Muscle of leg (tissue), 11 donors: ENCODE measurements around the gene LIMS3. TPM values are rescaled to one million over a fixed set of nuclear protein-coding genes. Genes with fewer than 3 reads are reported as not detected.
"Not testable (repeated sequence)": the region's sequence is repeated elsewhere in the genome, so short reads cannot be mapped to it uniquely, and the experiment has no call there.

Experiments
- DNase-seq: peaks from one replicate; pipeline ENCODE4 v3.0.0; 2013
- H3K27ac ChIP-seq: one replicate; pipeline ENCODE4 v1.5.1; 2013; ENCODE audit warnings: mild to moderate bottlenecking, low read length, control low read depth
- H3K27me3 ChIP-seq: one replicate; pipeline ENCODE4 v1.6.1; 2013; ENCODE audit warnings: low read length; ENCODE audit not compliant: control insufficient read depth, insufficient read depth
- H3K36me3 ChIP-seq: one replicate; pipeline ENCODE4 v1.6.1; 2013; ENCODE audit warnings: low read length; ENCODE audit not compliant: control insufficient read depth, insufficient read depth
- H3K4me1 ChIP-seq: one replicate; pipeline ENCODE4 v1.6.1; 2013; ENCODE audit warnings: low read length; ENCODE audit not compliant: control insufficient read depth, insufficient read depth
- H3K4me3 ChIP-seq: one replicate; pipeline ENCODE4 v1.5.1; 2013; ENCODE audit warnings: low read length, control low read depth
- H3K9me3 ChIP-seq: replicated peaks from 2 replicates; pipeline ENCODE4 v1.6.1; 2013; ENCODE audit warnings: low read depth, low read length; ENCODE audit not compliant: control insufficient read depth
- WGBS: methylation state at CpG from one replicate; pipeline ENCODE4 v1.1.5; 2013; ENCODE audit warnings: missing lambda C conversion rate; ENCODE audit not compliant: insufficient coverage; 5-methylcytosine and 5-hydroxymethylcytosine counted together
- polyA plus RNA-seq, 8 donors: library from polyadenylated mRNA; unstranded; fragments of 120-200 nt; gene quantifications; one replicate each; pipeline versions ENCODE4 v1.2.1 to v1.2.3, GENCODE V29; 2013; ENCODE audit warnings: inconsistent platforms in 1 of 8, low replicate concordance in 1 of 8; ENCODE audit not compliant: insufficient read length in 8 of 8, insufficient read depth in 1 of 8
- total RNA-seq: library from RNA; stranded (reverse); fragments of 120-200 nt; gene quantifications from one replicate; pipeline ENCODE4 v1.2.4, GENCODE V29; 2013

LIMS3 gene
- total and polyA plus RNA-seq, 9 donors, result 0.90 to 6.0 (median 3.4) TPM

DNA sequence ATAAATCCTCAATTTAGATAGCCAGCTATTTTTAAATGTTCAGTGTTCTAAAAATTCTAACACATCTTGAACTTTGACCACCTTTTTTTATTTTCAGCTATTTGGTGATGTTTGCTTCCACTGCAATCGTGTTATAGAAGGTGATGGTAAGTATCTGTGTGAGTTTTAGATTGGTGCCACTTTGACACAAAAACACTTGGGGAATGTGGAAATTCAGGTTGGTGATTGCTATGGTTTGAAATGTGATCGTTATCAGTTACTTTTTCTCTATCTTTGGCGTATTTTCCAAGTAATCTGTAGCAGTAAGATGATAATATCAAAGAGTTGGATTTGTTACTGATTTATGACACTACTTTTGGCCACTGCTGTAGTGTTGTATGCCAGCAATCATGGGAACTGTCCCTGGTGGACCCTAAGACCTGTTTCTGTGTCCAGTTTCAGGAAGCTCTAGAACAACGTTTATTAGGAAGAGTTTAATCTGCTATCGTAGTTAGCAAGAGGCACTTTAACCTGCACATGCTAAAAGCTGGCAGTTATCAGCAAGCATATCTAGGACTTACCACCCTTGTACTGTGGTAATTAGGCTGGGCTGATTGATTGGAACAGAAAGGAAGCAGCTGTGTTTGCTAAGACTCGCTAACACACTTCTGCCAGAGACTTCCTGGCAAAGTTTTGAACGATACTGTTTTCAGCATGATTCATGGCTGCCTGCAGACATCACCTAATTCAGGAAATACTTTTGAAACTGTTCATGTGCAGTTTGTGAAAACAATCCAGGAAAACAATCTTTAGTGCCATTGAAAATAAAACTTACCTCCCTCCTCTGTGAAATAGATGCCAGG lies 23.3 kb downstream of the LIMS3 start:
- WGBS, result no CpG with 5 or more reads among the region's 7 CpGs
- not testable (repeated sequence) for H3K4me3 ChIP-seq, H3K27me3 ChIP-seq, DNase-seq, H3K36me3 ChIP-seq, H3K4me1 ChIP-seq, H3K9me3 ChIP-seq, H3K27ac ChIP-seq

DNA sequence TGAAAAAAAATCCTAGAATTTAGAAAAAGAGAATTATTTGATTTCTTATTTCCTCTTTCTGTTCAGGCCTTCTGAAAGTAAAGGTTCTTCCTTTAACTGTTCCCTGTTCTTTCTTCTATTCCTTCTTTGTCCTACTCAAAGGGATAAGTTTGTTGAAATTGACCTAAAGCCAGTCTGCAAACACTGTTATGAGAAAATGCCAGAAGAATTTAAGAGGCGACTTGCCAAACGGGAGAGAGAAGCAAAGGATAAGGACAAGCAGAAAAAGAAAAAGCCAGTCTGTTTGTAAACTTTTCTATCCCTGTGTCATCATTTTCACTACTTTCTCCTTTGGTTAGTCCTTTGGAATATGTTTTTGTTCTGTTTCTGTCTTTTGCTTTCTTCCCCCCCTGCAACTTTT lies 26.0 kb downstream of the LIMS3 start:
- not testable (repeated sequence) for H3K4me3 ChIP-seq, DNase-seq, H3K4me1 ChIP-seq, H3K27ac ChIP-seq, H3K27me3 ChIP-seq, H3K36me3 ChIP-seq, H3K9me3 ChIP-seq
- WGBS, result no CpG with 5 or more reads among the region's 2 CpGs

DNA sequence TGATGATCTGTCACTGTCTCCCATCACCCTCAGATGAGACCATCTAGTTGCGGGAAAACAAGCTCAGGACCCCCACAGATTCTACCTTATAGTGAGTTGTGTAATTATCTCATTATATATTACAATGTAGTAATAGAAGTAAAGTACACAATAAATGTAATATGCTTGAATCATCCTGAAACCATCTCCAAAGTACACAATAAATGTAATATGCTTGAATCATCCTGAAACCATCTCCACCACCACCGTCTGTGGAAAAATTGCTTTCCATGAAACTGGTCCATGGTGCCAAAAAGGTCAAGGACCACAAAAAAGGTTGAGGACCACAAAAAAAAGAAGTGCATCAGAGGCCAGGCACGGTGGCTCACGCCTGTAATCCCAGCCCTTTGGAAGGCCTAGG lies 29.3 kb downstream of the LIMS3 start:
- not testable (repeated sequence) for H3K4me3 ChIP-seq, H3K9me3 ChIP-seq, H3K27me3 ChIP-seq, H3K36me3 ChIP-seq, DNase-seq, H3K27ac ChIP-seq, H3K4me1 ChIP-seq
- no CpG with 5 or more reads among the region's 4 CpGs for WGBS

DNA sequence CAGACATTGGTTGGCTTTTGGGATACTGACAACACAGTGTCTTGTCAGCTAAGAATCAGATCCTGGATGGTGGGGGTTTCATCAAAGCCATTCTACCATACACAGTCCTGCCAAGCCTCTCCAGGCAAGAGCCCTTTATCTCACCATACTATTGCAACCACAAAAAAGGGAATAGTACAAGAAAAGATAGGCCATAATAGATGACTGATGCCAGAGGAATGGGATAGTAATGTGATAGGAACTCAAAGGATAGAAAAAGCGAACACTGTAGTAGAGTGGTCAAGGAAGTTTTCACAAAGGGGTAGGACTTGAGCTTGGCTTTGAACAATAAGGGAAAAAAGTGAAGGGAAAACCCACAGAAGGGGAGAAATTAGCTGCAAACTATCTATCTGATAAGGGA lies 30.7 kb downstream of the LIMS3 start:
- not testable (repeated sequence) for H3K9me3 ChIP-seq, DNase-seq, H3K27ac ChIP-seq, H3K27me3 ChIP-seq, H3K4me3 ChIP-seq, H3K36me3 ChIP-seq, H3K4me1 ChIP-seq
- no CpG with 5 or more reads among the region's 1 CpG for WGBS

DNA sequence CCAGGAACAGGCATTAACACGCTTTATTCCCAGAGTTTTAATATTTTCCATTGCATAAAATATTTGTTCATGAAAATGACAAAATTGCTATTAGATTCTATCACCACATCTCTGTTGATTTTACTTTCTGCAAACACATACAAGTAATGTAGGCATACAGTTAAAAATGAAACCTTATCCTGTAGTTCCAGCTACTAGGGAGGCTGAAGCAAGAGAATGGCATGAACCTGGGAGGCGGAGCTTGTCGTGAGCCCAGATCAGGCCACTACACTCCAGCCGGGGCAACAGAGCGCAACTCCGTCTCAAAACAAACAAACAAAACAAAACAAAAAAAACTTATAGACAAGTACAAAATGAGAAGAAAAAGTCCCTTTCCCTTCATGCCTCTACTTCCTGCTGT lies 38.0 kb downstream of the LIMS3 start:
- not testable (repeated sequence) for DNase-seq, H3K9me3 ChIP-seq, H3K36me3 ChIP-seq, H3K4me3 ChIP-seq, H3K27me3 ChIP-seq, H3K4me1 ChIP-seq, H3K27ac ChIP-seq
- WGBS, result no CpG with 5 or more reads among the region's 6 CpGs

DNA sequence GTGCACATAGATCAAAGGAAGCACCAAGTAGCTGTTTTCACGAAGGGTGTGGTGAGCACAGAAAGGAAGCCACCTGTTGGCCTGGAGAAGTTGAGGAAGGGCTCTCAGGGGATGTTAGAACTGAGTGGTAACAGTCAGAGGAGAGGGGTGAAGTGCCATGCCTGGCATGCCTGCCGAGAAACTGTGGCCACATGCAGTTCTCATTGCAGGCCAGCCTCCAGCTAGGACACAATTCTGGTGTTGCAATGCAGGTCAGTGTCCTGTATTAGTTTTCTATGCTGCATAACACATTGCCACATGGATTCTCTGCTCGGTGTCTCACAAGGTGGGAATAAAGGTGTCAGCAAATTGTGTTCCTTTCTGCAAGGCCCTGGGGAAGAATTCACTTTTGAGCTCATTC lies 46.9 kb downstream of the LIMS3 start:
- WGBS, result no CpG with 5 or more reads among the region's 3 CpGs
- not testable (repeated sequence) for H3K9me3 ChIP-seq, DNase-seq, H3K4me1 ChIP-seq, H3K27ac ChIP-seq, H3K27me3 ChIP-seq, H3K4me3 ChIP-seq, H3K36me3 ChIP-seq

DNA sequence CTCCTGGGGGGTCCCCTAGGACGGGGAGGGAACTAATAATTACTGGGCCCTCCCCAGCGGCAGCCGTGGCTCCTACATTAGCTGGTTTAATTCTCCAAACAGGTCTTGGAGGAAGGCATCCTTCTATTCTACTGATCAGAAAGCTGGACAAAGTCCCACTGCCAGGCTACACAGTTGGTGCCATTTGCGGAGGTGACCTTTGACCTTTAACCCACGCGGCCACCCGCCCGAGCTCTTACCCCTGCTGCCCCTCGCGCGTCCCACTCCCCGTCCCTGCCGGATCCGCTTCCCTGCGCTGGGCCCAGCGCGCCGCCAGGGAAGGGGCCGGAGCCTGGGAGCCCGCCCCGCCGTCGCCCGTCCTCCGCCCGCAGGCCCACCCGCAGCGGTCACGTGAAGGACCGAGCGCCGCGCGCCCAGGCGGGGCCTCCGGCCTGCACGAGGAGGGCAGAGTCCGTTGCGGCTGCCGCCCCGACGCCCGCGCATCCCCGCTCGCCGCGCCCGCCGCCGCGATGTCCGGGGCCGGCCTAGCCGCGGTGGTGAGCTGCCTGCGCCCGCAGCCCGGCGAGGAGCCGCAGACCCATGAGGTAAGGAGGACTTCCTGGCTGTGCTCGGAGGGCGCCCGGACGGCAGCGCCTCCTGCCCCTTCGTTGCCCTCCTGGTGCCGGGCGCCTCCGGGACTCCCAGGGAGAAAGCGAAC lies 48.9 kb downstream of the LIMS3 start:
- not testable (repeated sequence) for DNase-seq, H3K4me1 ChIP-seq, H3K4me3 ChIP-seq, H3K27me3 ChIP-seq, H3K27ac ChIP-seq, H3K36me3 ChIP-seq, H3K9me3 ChIP-seq
- no CpG with 5 or more reads among the region's 71 CpGs for WGBS

DNA sequence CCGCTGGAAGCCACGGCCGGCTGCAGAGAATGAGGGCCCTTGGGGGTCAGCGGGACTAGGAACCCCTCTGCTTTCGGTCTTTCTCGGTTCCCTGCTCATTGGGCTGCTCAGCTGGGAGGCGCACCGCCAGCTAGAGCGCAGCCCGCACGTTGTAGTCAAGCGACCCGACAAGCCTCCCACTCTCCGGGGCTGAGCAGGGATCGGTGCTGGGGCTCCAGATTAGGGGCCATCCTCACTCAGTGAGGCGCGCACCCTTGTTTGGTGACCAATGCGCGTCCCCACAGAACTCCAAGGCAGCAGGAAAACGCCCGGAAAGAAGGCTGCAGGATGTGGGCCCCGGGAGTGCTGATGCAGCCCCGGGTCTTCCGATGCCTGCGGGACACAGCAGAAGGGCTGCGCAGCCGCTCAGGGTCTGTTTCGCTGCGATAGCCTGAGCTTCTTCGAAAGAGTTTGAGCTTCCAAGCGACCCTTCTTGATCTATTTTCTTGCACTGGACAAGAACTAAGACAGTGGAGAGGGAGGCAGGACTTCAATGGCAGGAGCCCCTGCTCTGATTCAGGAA lies 49.6 kb downstream of the LIMS3 start:
- H3K27me3 ChIP-seq, H3K27ac ChIP-seq, H3K36me3 ChIP-seq, H3K9me3 ChIP-seq, H3K4me3 ChIP-seq, DNase-seq, H3K4me1 ChIP-seq: not testable (repeated sequence)
- WGBS, result no CpG with 5 or more reads among the region's 31 CpGs

DNA sequence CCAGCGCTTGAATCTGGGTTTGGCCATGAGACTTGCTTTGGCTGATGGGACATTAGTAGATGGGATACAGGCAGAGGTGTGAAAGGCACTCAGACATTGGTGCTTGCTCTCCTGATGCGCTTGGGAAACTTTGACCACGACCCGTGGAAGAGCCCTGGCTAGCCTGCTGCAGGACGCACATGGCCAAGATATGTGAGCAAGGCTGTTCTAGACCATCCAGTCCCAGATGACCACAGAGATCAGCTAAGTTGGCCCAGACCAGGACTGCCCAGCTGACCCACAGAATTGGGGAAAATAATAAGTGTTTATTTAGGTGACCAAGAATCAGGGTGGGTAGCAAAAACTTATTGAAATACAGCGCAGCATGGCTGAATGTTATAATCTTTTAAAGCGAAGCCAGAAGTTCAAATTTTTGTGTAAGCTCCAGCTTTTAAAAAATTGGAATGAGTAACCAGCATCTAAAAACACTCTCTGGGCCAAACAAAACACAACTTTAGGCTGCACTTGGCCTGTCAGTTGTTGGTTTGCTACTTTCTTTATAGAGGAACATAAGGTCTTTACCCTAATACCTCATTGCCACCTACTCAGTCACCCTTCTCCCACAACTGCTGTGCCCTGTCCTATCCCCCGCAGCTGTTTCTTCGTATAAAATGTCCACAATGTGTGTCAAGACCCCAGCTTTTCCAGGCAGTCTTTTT lies 51.8 kb downstream of the LIMS3 start:
- H3K27me3 ChIP-seq, H3K9me3 ChIP-seq, H3K27ac ChIP-seq, H3K4me3 ChIP-seq, DNase-seq, H3K36me3 ChIP-seq, H3K4me1 ChIP-seq: not testable (repeated sequence)
- no CpG with 5 or more reads among the region's 9 CpGs for WGBS

DNA sequence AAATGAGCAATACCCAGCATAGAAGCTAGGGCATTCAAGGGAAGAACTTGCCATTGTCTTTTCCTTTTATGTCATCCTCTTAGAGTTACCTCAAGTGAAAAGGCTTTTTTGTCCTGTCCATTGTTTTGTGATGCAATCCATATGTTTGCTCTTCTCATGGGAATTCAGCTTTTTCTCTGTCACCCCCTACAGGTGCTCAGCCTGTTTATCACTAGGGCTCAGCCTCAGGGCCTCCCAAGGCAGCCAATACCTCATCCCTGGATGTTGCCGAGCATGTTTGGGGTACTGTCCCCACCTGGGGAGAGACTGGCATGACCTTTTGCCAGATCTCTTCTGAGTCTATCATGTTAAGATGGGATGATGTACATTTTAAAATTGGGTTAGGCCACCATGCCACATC lies 65.5 kb downstream of the LIMS3 start:
- not testable (repeated sequence) for H3K4me1 ChIP-seq, H3K4me3 ChIP-seq, H3K36me3 ChIP-seq, H3K27ac ChIP-seq, H3K9me3 ChIP-seq, DNase-seq, H3K27me3 ChIP-seq
- WGBS, result no CpG with 5 or more reads among the region's 1 CpG
